GM19455 (cell line): ENCODE data around the gene NASP.
"Not testable (repeated sequence)": the region's sequence is repeated elsewhere in the genome, so short reads cannot be mapped to it uniquely, and the experiment has no call there.

Experiments used
- ATAC-seq: cut with Tn5 transposase; IDR thresholded peaks from one replicate; pipeline ENCODE4 v1.9.1; 2021; ENCODE audit not compliant: unreplicated experiment

NASP gene

GRCh38 chr1:45569571-45569961, 14.3 kb upstream of the NASP start:
- no peak for ATAC-seq

- no peak for ATAC-seq
Observed at GRCh38 chr1:45569962-45570581, 13.8 kb upstream of the NASP start.

GRCh38 chr1:45570631-45571030, 13.2 kb upstream of the NASP start:
- ATAC-seq = no peak

- no peak for ATAC-seq
Observed at GRCh38 chr1:45573231-45573804, 10.5 kb upstream of the NASP start.

- no peak for ATAC-seq
Observed at GRCh38 chr1:45574105-45574626, 9.7 kb upstream of the NASP start.

GRCh38 chr1:45583264-45583665, 576 bp upstream of the NASP start:
- peak; percentile 77 for ATAC-seq

GRCh38 chr1:45584351-45585109, 689 bp downstream of the NASP start:
- peak; percentile 38 for ATAC-seq

- no peak for ATAC-seq
Observed at GRCh38 chr1:45585110-45585426, 1.2 kb downstream of the NASP start.

GRCh38 chr1:45585496-45586075, 1.7 kb downstream of the NASP start:
- no peak for ATAC-seq

GRCh38 chr1:45586769-45587168, 2.9 kb downstream of the NASP start:
- ATAC-seq = no peak

- ATAC-seq = no peak
Observed at GRCh38 chr1:45589861-45590260, 6.0 kb downstream of the NASP start.

- no peak for ATAC-seq
Observed at GRCh38 chr1:45594412-45594811, 10.6 kb downstream of the NASP start.

GRCh38 chr1:45596765-45597164, 12.9 kb downstream of the NASP start:
- ATAC-seq = not testable (repeated sequence)

GRCh38 chr1:45604239-45604638, 20.4 kb downstream of the NASP start:
- no peak for ATAC-seq

GRCh38 chr1:45607404-45608074, 23.7 kb downstream of the NASP start:
- no peak for ATAC-seq

GRCh38 chr1:45608175-45609156, 24.6 kb downstream of the NASP start:
- ATAC-seq = no peak

GRCh38 chr1:45610589-45611226, 26.9 kb downstream of the NASP start:
- no peak for ATAC-seq

- no peak for ATAC-seq
Observed at GRCh38 chr1:45612941-45613579, 29.2 kb downstream of the NASP start.

- ATAC-seq = no peak
Observed at GRCh38 chr1:45615885-45616284, 32.0 kb downstream of the NASP start.
